A549 (cell line): Measurements from ENCODE around the gene ENAH.
"Not testable (repeated sequence)": the region's sequence is repeated elsewhere in the genome, so short reads cannot be mapped to it uniquely, and the experiment has no call there.

ENCODE experiments used
- MAFK ChIP-seq: fragments of 450-650 bp; IDR thresholded peaks from 2 replicates; pipeline ENCODE4 v1.6.1; 2014; ENCODE audit not compliant: partially characterized antibody
- SMC3 ChIP-seq: fragments of >200 bp; sonication (Bioruptor Twin); formaldehyde crosslinking; IDR thresholded peaks from 3 replicates; pipeline ENCODE4 v1.6.1; 2018; ENCODE audit warnings: inconsistent platforms

DNA sequence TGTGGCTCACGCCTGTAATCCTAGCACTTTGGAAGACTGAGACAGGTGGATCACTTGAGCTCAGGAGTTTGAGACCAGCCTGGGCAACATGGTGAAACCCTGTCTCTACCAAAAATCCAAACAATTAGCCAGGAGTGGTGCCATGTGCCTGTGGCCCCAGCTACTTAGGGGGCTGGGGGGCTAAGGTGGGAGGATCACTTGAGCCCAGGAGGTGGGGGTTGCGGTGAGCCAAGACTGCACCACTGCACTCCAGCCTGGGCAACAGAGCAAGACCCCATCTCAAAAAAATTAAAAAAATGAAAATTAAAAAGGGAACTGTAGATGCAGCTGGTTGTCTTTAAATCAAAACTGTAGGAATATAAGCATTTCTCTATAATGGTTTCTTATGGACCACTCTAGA lies 142.2 kb downstream of the ENAH start:
- not testable (repeated sequence) for TF ChIP-seq MAFK, SMC3
